CD4-positive, alpha-beta T cell treated with Interleukin-17A for 1 hour (primary cell): ENCODE results near the gene BCL11A.

Experiments
- DNase-seq: peaks from one replicate; pipeline ENCODE4 v3.0.0-alpha.2; 2020

The BCL11A gene

GRCh38 chr2:60481257-60481656 is 72.2 kb downstream of the BCL11A start:
- no peak for DNase-seq

DNA sequence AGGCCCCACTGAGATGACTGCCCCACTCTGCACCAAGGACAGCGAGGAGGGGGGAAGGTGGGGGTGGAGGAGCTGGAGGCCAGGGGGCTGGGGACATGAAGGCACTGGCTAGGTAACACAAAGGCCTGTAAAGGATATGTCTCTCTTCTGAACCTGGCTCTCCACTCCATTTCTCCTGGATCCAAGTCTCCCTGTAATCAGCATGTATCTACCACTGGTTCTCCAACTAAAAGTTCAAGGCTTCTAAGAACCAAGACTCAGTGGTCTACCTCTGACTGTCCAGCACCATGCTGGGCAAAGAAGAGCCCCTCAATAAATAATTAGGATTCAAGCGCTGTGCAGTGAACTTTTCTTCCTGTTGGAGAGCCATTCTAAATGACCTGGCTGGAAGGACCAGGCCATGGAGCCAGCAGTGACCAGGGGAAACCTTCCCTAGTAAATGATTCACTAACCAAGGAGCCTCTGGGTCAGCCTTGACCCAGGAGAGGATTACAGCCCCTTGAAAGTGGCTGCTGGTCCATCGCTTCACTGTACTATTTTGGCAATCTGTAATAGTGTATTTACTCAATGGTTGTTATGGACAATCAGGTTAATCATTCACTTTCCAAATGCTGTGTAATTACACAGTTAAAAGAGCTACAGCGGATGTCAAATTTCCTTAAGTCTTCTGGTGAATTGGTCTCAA is 73.2 kb downstream of the BCL11A start:
- no peak for DNase-seq

- DNase-seq, result no peak
Measured at GRCh38 chr2:60479226-60480088, 74.0 kb downstream of the BCL11A start.

GRCh38 chr2:60478660-60479059 is 74.8 kb downstream of the BCL11A start:
- DNase-seq, result no peak

DNA sequence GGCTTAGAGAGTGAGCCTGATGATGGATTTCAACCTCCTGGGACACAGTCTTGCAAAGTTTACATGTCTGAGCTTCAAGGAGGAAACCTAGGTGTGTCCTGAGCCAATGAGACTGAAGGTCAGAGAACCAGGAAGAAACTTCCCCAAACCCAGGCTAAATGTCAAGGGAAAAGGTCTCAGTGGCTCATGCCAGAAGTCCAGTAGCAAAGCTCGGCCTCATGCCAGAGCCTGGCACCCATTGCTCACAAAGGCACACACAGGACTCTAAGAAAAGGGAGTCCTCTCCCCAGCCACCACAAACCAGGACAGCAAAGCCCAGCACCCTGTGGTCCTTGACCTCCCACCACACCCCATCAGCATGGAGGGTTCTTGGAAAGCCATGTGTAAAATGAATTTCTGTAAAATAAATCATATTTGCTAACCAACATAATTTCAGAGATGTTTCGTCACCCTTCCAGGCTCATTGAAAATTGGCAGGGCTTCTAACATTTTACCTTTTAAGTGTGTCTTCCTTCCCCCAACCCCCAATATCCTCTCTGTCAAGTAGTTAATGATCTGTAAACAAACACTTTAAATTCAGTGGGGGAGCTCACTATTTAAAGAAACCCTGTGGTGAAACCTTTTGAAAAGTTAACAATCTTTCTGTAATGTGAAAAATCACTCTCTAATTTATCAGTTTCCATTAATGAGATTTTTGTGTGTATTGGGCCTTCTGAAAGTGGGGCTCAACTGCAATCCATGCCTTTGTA is 77.1 kb downstream of the BCL11A start:
- no peak for DNase-seq

DNA sequence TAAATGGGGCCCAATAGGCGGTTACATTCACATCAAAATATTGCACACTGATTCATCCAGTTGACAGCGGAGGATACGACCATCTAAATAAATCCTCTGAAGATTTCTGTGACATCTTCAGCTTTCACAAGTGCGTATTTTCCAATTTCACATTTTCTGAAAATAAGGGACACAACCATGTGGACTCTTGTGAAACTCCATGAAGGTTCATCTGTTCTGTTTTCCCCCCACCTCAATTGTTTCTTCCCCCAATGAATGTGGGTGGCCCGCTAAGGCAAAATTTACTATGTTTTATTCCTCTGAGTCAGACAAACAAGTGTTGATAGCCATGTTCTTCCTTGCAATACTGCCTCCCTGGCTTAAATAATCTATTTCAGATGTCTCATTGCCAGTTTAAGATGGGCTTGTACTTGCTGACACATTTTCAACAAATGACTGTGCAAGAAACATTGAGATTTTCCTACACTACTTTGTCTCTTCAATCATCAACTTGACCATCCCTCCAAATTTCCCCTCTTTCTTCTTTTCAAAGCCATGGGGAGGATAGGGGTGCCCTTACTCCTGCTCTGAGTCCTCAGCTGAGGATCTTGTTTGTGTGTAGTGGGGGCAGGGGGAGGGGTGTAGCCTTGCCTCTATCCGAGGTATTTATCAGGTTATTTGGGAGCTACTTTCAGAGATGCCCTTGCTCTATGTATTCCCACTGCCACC is 78.2 kb downstream of the BCL11A start:
- no peak for DNase-seq

- no peak for DNase-seq
Measured at GRCh38 chr2:60474301-60474700, 79.2 kb downstream of the BCL11A start.

DNA sequence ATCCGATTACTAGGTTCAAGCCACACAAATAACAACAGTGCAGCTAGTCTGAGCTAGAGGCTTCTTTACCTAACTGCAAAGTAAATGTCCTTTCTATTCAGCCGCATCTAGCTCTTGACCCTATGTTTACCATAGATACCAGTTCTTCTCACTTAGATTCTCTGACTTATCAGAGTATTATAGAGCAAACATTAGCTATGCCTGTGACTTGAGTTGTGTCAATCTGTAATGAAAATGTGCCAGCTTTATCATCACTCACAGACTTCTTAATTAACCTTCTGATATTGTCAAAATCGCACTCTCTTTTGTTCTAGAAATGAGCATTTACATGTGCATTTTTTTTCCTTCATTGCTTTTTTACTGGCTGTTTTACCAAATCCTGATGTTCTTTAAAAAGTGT is 79.9 kb downstream of the BCL11A start:
- DNase-seq, result no peak

- DNase-seq, result no peak
Measured at GRCh38 chr2:60472663-60473289, 80.7 kb downstream of the BCL11A start.

DNA sequence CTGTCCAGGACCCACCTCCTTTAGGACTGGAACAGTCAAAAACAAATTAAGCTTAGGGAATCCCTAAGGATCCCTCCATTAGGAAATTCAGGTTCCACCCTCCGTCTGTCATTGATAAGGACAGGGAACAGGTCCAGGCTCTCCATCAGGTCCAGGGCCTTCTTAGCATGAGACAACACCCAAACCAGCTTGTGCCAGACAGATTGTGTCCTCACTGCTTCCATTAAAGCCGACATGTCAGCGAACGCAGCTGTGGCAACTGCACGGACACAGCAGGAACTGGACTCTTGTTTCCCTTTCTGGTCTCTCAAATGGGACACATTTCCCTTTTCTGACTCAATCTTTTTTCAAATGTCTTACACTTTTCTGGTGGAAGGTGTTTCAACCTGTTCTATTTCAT is 81.4 kb downstream of the BCL11A start:
- no peak for DNase-seq

DNA sequence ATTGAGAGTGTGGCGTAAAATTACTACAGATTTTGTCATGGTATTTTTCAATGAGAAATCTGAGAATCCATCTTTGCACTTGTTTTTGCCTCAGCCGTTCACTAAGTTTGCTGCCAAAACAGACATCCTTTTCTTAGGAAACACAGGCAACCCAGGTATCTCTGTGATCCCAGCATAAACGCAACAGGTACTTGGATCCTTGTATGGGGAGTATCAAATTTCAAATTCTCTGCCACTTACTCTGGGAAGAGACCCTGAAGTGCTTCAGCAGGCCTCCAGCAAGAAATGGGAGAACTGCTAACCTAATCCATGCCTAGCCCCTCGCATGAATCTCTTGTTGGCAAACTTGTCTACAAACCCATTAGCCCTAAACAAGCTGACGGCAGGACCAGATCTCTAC is 83.1 kb downstream of the BCL11A start:
- DNase-seq, result no peak

GRCh38 chr2:60469536-60470317 is 83.7 kb downstream of the BCL11A start:
- DNase-seq, result no peak

DNA sequence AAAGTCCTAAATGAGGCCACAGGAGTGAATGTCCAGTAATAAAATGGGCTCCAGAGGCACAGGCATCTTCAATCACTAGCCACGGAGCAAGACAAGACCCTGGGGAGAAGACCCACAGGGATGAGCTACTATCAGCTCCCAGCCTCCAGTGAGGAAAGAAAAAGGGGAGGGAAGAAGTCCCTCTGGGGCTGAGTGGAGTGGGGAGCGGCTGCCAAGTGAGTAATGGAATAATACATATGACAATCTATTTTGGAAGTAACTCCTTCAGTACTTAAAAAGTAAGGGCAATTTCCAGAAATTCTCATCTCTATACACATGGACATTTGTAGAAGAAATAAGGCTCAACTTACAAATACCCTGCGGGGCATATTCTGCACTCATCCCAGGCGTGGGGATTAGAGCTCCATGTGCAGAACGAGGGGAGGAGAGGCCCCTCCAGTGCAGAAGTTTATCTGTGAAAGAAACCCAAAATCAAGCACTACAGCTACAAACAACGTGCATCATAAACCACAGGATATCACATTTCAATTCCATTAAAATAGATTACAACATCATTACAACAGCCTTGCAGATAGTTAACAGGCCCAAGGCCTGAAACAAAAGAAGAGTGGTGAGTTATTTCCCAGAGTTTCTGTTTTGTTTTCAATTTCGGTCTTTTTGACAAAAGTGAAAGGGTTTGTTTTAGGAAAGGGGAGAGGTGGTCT is 84.9 kb downstream of the BCL11A start:
- DNase-seq, result no peak

GRCh38 chr2:60466161-60466702 is 87.2 kb downstream of the BCL11A start:
- DNase-seq, result no peak

DNA sequence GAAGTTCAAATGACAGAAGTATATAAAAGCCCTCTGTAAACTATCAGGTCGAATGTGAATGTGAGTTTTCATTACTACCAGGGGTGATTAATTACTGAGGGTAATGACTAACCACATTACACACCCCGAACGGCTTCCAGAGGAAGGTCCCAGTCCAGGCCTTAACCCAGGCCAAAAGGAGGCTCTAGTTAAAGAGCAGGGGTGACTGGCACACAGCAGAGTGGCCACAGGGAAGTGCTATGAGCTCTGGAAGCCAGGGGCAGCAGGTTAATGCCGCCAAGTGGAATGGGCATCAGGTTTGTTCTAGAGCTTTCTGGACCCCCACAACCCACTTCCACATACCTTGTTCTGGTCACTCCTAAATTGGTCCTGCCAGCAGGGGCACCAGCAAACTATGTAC is 87.7 kb downstream of the BCL11A start:
- DNase-seq, result no peak

DNA sequence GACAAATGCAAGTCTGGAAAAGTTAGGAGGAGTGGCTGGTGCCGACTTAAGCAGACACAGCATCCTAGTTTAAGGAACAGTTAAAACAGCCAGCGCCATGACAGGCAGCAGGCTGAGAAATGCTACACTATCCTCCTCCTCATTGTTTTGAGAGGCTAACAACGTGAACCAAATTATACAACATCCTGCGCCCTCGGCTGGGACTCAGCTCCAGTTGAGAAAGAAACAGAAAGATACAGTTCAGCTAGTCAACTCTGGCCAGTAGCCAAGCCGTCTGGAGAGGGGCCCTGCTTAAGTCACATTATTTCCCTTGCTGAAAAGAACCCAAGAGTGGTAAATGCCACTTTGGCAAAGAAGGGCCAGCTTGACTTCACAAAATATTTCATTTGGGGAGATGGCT is 90.2 kb downstream of the BCL11A start:
- DNase-seq, result no peak

- DNase-seq, result no peak
Measured at GRCh38 chr2:60461421-60462108, 91.9 kb downstream of the BCL11A start.

- no peak for DNase-seq
Measured at GRCh38 chr2:60460577-60461420, 92.7 kb downstream of the BCL11A start.

GRCh38 chr2:60459851-60460250 is 93.6 kb downstream of the BCL11A start:
- DNase-seq, result no peak
